ENCODE data around the gene DPP4.

DNA sequence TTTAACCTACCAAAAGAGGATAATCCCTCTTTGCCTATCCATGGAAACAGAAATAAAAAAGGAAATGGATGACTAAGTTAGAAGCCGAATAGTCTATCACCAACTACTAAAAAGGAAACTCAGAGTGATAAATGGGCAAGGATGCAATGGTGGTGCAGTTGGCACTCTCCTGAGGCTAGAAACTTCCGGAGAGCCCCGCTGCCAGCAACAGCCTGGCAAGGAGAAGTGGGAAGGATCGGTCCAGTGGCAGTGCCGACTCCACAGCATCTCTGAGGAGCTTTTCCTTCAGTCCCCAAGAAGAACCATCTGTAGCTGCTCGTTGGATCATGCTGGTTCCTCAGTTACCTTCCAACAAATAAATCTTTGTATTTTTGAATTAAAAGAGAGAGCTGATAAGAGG, 74.7 kb downstream of the DPP4 start:
- TF ChIP-seq, protein P1, sequence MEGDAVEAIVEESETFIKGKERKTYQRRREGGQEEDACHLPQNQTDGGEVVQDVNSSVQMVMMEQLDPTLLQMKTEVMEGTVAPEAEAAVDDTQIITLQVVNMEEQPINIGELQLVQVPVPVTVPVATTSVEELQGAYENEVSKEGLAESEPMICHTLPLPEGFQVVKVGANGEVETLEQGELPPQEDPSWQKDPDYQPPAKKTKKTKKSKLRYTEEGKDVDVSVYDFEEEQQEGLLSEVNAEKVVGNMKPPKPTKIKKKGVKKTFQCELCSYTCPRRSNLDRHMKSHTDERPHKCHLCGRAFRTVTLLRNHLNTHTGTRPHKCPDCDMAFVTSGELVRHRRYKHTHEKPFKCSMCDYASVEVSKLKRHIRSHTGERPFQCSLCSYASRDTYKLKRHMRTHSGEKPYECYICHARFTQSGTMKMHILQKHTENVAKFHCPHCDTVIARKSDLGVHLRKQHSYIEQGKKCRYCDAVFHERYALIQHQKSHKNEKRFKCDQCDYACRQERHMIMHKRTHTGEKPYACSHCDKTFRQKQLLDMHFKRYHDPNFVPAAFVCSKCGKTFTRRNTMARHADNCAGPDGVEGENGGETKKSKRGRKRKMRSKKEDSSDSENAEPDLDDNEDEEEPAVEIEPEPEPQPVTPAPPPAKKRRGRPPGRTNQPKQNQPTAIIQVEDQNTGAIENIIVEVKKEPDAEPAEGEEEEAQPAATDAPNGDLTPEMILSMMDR (conservative IDR thresholded peaks at IDR 0.05; ENCODE audit: low read depth, low read length) = no peak
- TF ChIP-seq EZH2 (IDR thresholded peaks at IDR 0.05; ENCODE audit: low read length, unreplicated experiment) (no peak), EZH2phosphoT487 (IDR thresholded peaks at IDR 0.05; ENCODE audit: borderline replicate concordance, low read length) (no peak)

Data from PC-3 (cell line).